ENCODE measurements around the gene DRAXIN.

The DRAXIN gene

GRCh38 chr1:11704691-11705475 lies 13.4 kb downstream of the DRAXIN start:
- DNase-seq (ENCODE audit: low spot score), result peak; percentile 41

GRCh38 chr1:11705596-11705995 lies 14.1 kb downstream of the DRAXIN start:
- no peak for DNase-seq (ENCODE audit: low spot score)
- no peak for TF ChIP-seq CTCF (IDR thresholded peaks at IDR 0.05; ENCODE audit: extremely low read depth, missing control alignments)

More at GRCh38 chr1:11704691-11705475, 13.4 kb downstream of the DRAXIN start:
- TF ChIP-seq CTCF (IDR thresholded peaks at IDR 0.05; ENCODE audit: extremely low read depth, missing control alignments), result no peak

GRCh38 chr1:11706292-11706691 lies 14.8 kb downstream of the DRAXIN start:
- no peak for DNase-seq (ENCODE audit: low spot score)
- TF ChIP-seq CTCF (IDR thresholded peaks at IDR 0.05; ENCODE audit: extremely low read depth, missing control alignments), result no peak

GRCh38 chr1:11707621-11708276 lies 16.2 kb downstream of the DRAXIN start:
- TF ChIP-seq CTCF (IDR thresholded peaks at IDR 0.05; ENCODE audit: extremely low read depth, missing control alignments), result no peak
- no peak for DNase-seq (ENCODE audit: low spot score)

GRCh38 chr1:11708554-11709350 lies 17.2 kb downstream of the DRAXIN start:
- DNase-seq (ENCODE audit: low spot score), result no peak
- no peak for TF ChIP-seq CTCF (IDR thresholded peaks at IDR 0.05; ENCODE audit: extremely low read depth, missing control alignments)

GRCh38 chr1:11711490-11711889 lies 20.0 kb downstream of the DRAXIN start:
- TF ChIP-seq CTCF (IDR thresholded peaks at IDR 0.05; ENCODE audit: extremely low read depth, missing control alignments), result no peak

GRCh38 chr1:11712285-11712684 lies 20.8 kb downstream of the DRAXIN start:
- TF ChIP-seq CTCF (IDR thresholded peaks at IDR 0.05; ENCODE audit: extremely low read depth, missing control alignments), result no peak
- DNase-seq (ENCODE audit: low spot score), result no peak

More at GRCh38 chr1:11711490-11711889, 20.0 kb downstream of the DRAXIN start:
- DNase-seq (ENCODE audit: low spot score), result no peak
